Suprapubic skin (tissue), 4 donors: ENCODE data around the gene S100P. TPM values are rescaled to one million over a fixed set of nuclear protein-coding genes. Genes with fewer than 3 reads are reported as not detected.

Experiments
- DNase-seq, 2 donors: peaks; one replicate each; pipeline ENCODE4 v3.0.0-alpha.2; 2019; ENCODE audit warnings: low spot score in 2 of 2
- H3K27ac ChIP-seq: fragments of 200-600 bp; sonication (generic); one replicate; pipeline ENCODE4 v1.5.1; 2019
- H3K27me3 ChIP-seq: fragments of 200-600 bp; sonication (generic); one replicate; pipeline ENCODE4 v1.5.1; 2019
- H3K36me3 ChIP-seq: fragments of 200-600 bp; sonication (generic); one replicate; pipeline ENCODE4 v1.5.1; 2019
- H3K4me1 ChIP-seq: fragments of 200-600 bp; sonication (generic); one replicate; pipeline ENCODE4 v1.5.1; 2019
- H3K4me3 ChIP-seq: fragments of 200-600 bp; sonication (generic); one replicate; pipeline ENCODE4 v1.5.1; 2019; ENCODE audit warnings: mild to moderate bottlenecking
- H3K9me3 ChIP-seq: fragments of 200-600 bp; sonication (generic); one replicate; pipeline ENCODE4 v1.5.1; 2019
- CTCF ChIP-seq, 2 donors: fragments of 200-600 bp in 1 of 2; fragments of 450-650 bp in 1 of 2; sonication (generic) in 1 of 2; IDR thresholded peaks; one replicate each; pipeline ENCODE4 v1.5.1; 2016 to 2019; ENCODE audit warnings: antibody characterized with exemption in 2 of 2, mild to moderate bottlenecking in 1 of 2, moderate library complexity in 1 of 2
- EP300 ChIP-seq: sonication (generic); formaldehyde crosslinking; IDR thresholded peaks from one replicate; pipeline ENCODE4 v1.6.1; 2017; ENCODE audit warnings: antibody characterized with exemption
- POLR2A ChIP-seq, 2 donors: fragments of 450-650 bp; IDR thresholded peaks; one replicate each; pipeline ENCODE4 v1.6.1; 2017; ENCODE audit warnings: antibody characterized with exemption in 2 of 2, mild to moderate bottlenecking in 2 of 2, moderate library complexity in 2 of 2
- POLR2AphosphoS5 ChIP-seq, 3 donors: sonication (generic); formaldehyde crosslinking; IDR thresholded peaks; one replicate each; pipeline ENCODE4 v1.6.1; 2017; ENCODE audit warnings: antibody characterized with exemption in 3 of 3
- WGBS: methylation state at CpG from one replicate; pipeline ENCODE4 v1.1.5; 2018; 5-methylcytosine and 5-hydroxymethylcytosine counted together
- total RNA-seq, 4 donors: library from RNA; depleted of rRNA; stranded (reverse); fragments of >200 nt; gene quantifications; one replicate each; pipeline ENCODE4 v1.1.0, GENCODE V29; 2016

Gene S100P
- total RNA-seq, 4 donors from 2014 or later, result 4.7 to 27.7 (median 9.3) TPM

DNA sequence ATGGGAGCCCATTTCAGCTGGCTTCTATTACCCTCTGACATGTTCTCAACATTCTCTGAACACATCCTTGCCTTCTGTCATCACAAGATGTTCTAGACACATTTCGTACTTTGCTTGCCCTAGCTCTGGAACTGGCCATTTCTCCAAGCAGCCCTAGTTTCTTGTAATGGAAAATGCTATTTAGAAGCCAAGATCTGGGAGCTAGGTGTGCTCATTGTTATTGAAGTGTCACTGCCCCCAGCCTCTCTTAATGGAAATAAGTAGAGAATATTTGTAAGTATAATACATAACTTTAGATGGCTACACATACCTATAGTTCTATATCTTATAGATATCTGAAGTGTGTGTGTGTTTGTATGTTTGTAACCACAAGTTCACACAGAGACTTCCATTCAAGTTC lies 9.1 kb downstream of the S100P start:
- Histone ChIP-seq H3K27ac (no peak overlapping the region), H3K4me1 (peaks cover 23% of the 10 kb centered on the region), H3K27me3 (no peaks in the 10 kb centered on the region), H3K4me3 (no peak overlapping the region), H3K36me3 (peaks cover 22% of the 10 kb centered on the region), H3K9me3 (no peaks in the 10 kb centered on the region)
- DNase-seq, result no peak
- TF ChIP-seq CTCF (IDR thresholded peaks at IDR 0.05) (no peak), POLR2AphosphoS5 (IDR thresholded peaks at IDR 0.05) (no peak), POLR2A (IDR thresholded peaks at IDR 0.05) (no peak), EP300 (no peak)
- 0% methylated on average over 1 of the region's 1 CpG for WGBS

- H3K4me3 ChIP-seq, result no peak overlapping the region
- H3K36me3 ChIP-seq, result peaks cover 22% of the 10 kb centered on the region
- TF ChIP-seq CTCF (IDR thresholded peaks at IDR 0.05), result no peak
- no peak for TF ChIP-seq POLR2AphosphoS5 (IDR thresholded peaks at IDR 0.05)
- no peak for TF ChIP-seq POLR2A (IDR thresholded peaks at IDR 0.05)
- no peak for TF ChIP-seq EP300
- H3K27me3 ChIP-seq, result no peaks in the 10 kb centered on the region
- H3K9me3 ChIP-seq, result no peaks in the 10 kb centered on the region
- no peak overlapping the region for H3K27ac ChIP-seq
- WGBS, result 50% methylated on average over 3 of the region's 3 CpGs
- peaks cover 33% of the 10 kb centered on the region for H3K4me1 ChIP-seq
- no peak for DNase-seq
Observed at GRCh38 chr4:6703786-6704185, 10.1 kb downstream of the S100P start.

- TF ChIP-seq EP300, result no peak
- TF ChIP-seq CTCF (IDR thresholded peaks at IDR 0.05), result no peak
- TF ChIP-seq POLR2AphosphoS5 (IDR thresholded peaks at IDR 0.05), result no peak
- no peak for TF ChIP-seq POLR2A (IDR thresholded peaks at IDR 0.05)
- WGBS, result 92% methylated on average over 2 of the region's 2 CpGs
- peaks cover 40% of the 10 kb centered on the region for H3K4me1 ChIP-seq
- H3K4me3 ChIP-seq, result no peak overlapping the region
- H3K9me3 ChIP-seq, result no peaks in the 10 kb centered on the region
- no peaks in the 10 kb centered on the region for H3K27me3 ChIP-seq
- H3K36me3 ChIP-seq, result peaks cover 11% of the 10 kb centered on the region
- H3K27ac ChIP-seq, result no peak overlapping the region
- DNase-seq, result no peak
Observed at GRCh38 chr4:6705646-6706045, 12.0 kb downstream of the S100P start.

GRCh38 chr4:6706173-6706572 lies 12.5 kb downstream of the S100P start:
- Histone ChIP-seq H3K9me3 (no peaks in the 10 kb centered on the region), H3K4me3 (no peak overlapping the region), H3K27ac (no peak overlapping the region), H3K4me1 (peaks cover 40% of the 10 kb centered on the region), H3K36me3 (peaks cover 10% of the 10 kb centered on the region), H3K27me3 (no peaks in the 10 kb centered on the region)
- TF ChIP-seq POLR2A (IDR thresholded peaks at IDR 0.05), result no peak
- no peak for TF ChIP-seq CTCF (IDR thresholded peaks at IDR 0.05)
- TF ChIP-seq EP300, result no peak
- DNase-seq, result no peak
- 88% methylated on average over 5 of the region's 5 CpGs for WGBS

- Histone ChIP-seq H3K27me3 (no peaks in the 10 kb centered on the region), H3K4me3 (peak within 1 kb of the TSS; percentile 68), H3K9me3 (no peaks in the 10 kb centered on the region), H3K4me1 (peaks cover 40% of the 10 kb centered on the region), H3K27ac (peak within 1 kb of the TSS; percentile 89), H3K36me3 (no peaks in the 10 kb centered on the region)
- WGBS, result under 1% methylated on average over 72 of the region's 72 CpGs
- peak; percentile 97 to 98 for DNase-seq
- TF ChIP-seq POLR2A (IDR thresholded peaks at IDR 0.05) (peak in 1 of 2 donors; percentile 68), POLR2AphosphoS5 (IDR thresholded peaks at IDR 0.05) (peak; percentile 26 to 70 (median 68)), EP300 (no peak)
Observed at GRCh38 chr4:6709230-6710114, 15.8 kb downstream of the S100P start, which contains the start of gene MRFAP1L1. MRFAP1L1 (minus strand) TSS chr4:6709865; CDS start chr4:6709629, 236 bp downstream.
